BE2C (cell line): ENCODE measurements around the gene KRTAP12-3.

Source experiments
- DNase-seq: peaks from one replicate; pipeline ENCODE4 v3.0.0-alpha.2; 2020
- H3K27me3 ChIP-seq: fragments of 250-450 bp; sonication (Bioruptor Pico); 2 replicates; pipeline ENCODE4 v1.5.1; 2020; ENCODE audit warnings: mild to moderate bottlenecking
- H3K36me3 ChIP-seq: fragments of 250-450 bp; sonication (Bioruptor Pico); 2 replicates; pipeline ENCODE4 v1.5.1; 2020; ENCODE audit warnings: mild to moderate bottlenecking
- H3K4me1 ChIP-seq: fragments of 250-450 bp; sonication (Bioruptor Pico); 2 replicates; pipeline ENCODE4 v1.5.1; 2020
- H3K4me3 ChIP-seq: 2 replicates; pipeline ENCODE4 v1.5.1; 2011; ENCODE audit warnings: low read depth, low read length
- H3K9me3 ChIP-seq: fragments of 250-450 bp; sonication (Bioruptor Pico); 2 replicates; pipeline ENCODE4 v1.5.1; 2020
- CTCF ChIP-seq: IDR thresholded peaks from 2 replicates; pipeline ENCODE4 v1.5.1; 2012; ENCODE audit warnings: mild to moderate bottlenecking, low read depth, low read length

Gene KRTAP12-3

GRCh38 chr21:44667612-44668011 is 9.9 kb downstream of the KRTAP12-3 start:
- no peak for TF ChIP-seq CTCF

GRCh38 chr21:44670642-44671432 is 13.1 kb downstream of the KRTAP12-3 start:
- Histone ChIP-seq H3K9me3 (no peaks in the 10 kb centered on the region), H3K4me1 (no peaks in the 10 kb centered on the region), H3K4me3 (no peak overlapping the region), H3K36me3 (no peaks in the 10 kb centered on the region), H3K27me3 (peaks cover 2% of the 10 kb centered on the region)
- DNase-seq, result no peak
- TF ChIP-seq CTCF, result no peak

More at GRCh38 chr21:44667612-44668011, 9.9 kb downstream of the KRTAP12-3 start:
- Histone ChIP-seq H3K4me1 (no peaks in the 10 kb centered on the region), H3K4me3 (no peak overlapping the region), H3K36me3 (no peaks in the 10 kb centered on the region), H3K9me3 (no peaks in the 10 kb centered on the region), H3K27me3 (no peaks in the 10 kb centered on the region)
- no peak for DNase-seq

- Histone ChIP-seq H3K9me3 (no peaks in the 10 kb centered on the region), H3K4me3 (no peak overlapping the region), H3K36me3 (no peaks in the 10 kb centered on the region), H3K27me3 (peaks cover 12% of the 10 kb centered on the region), H3K4me1 (no peaks in the 10 kb centered on the region)
- TF ChIP-seq CTCF, result no peak
- DNase-seq, result no peak
Observed at GRCh38 chr21:44671911-44672310, 14.2 kb downstream of the KRTAP12-3 start.

GRCh38 chr21:44677881-44678280 is 20.1 kb downstream of the KRTAP12-3 start:
- peaks cover 45% of the 10 kb centered on the region for H3K27me3 ChIP-seq

GRCh38 chr21:44681152-44681551 is 23.4 kb downstream of the KRTAP12-3 start:
- H3K27me3 ChIP-seq, result peaks cover 63% of the 10 kb centered on the region
- TF ChIP-seq CTCF, result no peak
- no peak overlapping the region for H3K4me3 ChIP-seq
- no peak for DNase-seq
- no peaks in the 10 kb centered on the region for H3K9me3 ChIP-seq
- no peaks in the 10 kb centered on the region for H3K36me3 ChIP-seq
- no peaks in the 10 kb centered on the region for H3K4me1 ChIP-seq

More at GRCh38 chr21:44677881-44678280, 20.1 kb downstream of the KRTAP12-3 start:
- Histone ChIP-seq H3K4me1 (no peaks in the 10 kb centered on the region), H3K36me3 (no peaks in the 10 kb centered on the region), H3K9me3 (no peaks in the 10 kb centered on the region), H3K4me3 (no peak overlapping the region)
- DNase-seq, result no peak
- TF ChIP-seq CTCF, result no peak

GRCh38 chr21:44681861-44682579 is 24.3 kb downstream of the KRTAP12-3 start, which contains the start of gene KRTAP12-1:
TSS of gene KRTAP12-1 (minus strand) at chr21:44682163. CDS start at chr21:44682123, 40 bp downstream.
- no peak for DNase-seq
- no peak within 1 kb of the TSS for H3K4me3 ChIP-seq
- no peak for TF ChIP-seq CTCF
- no peaks in the 10 kb centered on the region for H3K36me3 ChIP-seq
- no peaks in the 10 kb centered on the region for H3K4me1 ChIP-seq
- peaks cover 58% of the 10 kb centered on the region for H3K27me3 ChIP-seq
- no peaks in the 10 kb centered on the region for H3K9me3 ChIP-seq
